HG03342 (cell line): ENCODE results near the gene CRACR2A.

Experiments used
- ATAC-seq: cut with Tn5 transposase; IDR thresholded peaks from one replicate; pipeline ENCODE4 v1.9.1; 2021; ENCODE audit warnings: mild to moderate bottlenecking, moderate library complexity; ENCODE audit not compliant: unreplicated experiment

The CRACR2A gene

DNA sequence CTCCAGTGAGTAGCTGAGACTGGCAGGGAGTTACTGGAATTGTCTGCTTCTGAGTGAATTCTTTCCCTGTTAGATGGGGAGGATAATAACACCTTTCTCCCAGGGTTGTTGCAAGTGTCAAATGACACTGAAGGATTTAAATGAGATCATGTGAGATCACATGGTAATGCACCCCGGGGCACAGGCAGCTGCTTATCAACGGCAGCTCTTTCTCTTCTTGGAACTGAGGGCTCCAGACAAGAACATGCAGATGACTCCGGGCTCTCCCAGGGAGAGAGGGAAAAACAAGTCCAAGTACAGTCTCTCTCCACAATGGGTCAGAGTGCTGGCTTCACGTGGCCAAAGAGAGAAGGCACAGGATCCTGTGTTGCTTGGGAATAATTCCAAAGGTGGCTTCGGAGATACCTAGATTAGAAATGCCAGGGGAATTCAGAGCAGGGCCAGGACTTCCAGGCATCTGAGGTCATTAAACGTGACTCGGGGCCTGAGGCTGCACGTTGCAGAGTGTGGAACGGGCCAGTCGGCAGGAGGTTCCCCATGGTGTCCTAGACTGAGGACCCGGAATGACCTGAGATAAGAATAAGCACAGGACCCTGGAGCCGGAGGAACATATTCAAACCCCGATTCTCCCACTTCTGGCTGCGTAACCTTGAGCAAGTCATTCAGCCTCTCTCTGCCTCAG, 152.7 kb downstream of the CRACR2A start:
- no peak for ATAC-seq

- ATAC-seq: no peak
Measured at GRCh38 chr12:3598896-3599860, 153.7 kb downstream of the CRACR2A start.

GRCh38 chr12:3597526-3598210, 155.2 kb downstream of the CRACR2A start:
- no peak for ATAC-seq

GRCh38 chr12:3596703-3597415, 156.1 kb downstream of the CRACR2A start:
- no peak for ATAC-seq

DNA sequence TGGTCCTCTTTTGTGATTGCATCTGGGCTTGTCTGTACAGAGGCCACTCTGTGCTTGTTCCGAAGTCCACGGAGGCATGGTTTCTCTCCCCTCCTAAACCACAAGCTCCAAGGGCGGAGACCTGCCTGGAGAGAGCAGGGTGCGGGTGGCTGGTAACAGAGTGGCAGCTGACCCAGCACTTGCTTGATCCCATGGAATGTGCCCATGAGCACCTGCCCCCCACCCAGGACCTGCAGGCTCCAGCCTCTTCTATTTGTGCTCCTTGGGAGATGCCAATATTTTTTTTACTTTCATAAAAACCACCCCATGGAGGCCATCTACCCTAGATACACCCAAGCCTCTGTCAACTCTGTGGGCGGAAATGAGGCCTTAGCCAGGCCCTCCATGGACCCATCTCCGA, 157.2 kb downstream of the CRACR2A start:
- ATAC-seq: no peak

GRCh38 chr12:3594966-3595365, 157.9 kb downstream of the CRACR2A start:
- ATAC-seq: no peak

- no peak for ATAC-seq
Measured at GRCh38 chr12:3593906-3594483, 158.9 kb downstream of the CRACR2A start.

DNA sequence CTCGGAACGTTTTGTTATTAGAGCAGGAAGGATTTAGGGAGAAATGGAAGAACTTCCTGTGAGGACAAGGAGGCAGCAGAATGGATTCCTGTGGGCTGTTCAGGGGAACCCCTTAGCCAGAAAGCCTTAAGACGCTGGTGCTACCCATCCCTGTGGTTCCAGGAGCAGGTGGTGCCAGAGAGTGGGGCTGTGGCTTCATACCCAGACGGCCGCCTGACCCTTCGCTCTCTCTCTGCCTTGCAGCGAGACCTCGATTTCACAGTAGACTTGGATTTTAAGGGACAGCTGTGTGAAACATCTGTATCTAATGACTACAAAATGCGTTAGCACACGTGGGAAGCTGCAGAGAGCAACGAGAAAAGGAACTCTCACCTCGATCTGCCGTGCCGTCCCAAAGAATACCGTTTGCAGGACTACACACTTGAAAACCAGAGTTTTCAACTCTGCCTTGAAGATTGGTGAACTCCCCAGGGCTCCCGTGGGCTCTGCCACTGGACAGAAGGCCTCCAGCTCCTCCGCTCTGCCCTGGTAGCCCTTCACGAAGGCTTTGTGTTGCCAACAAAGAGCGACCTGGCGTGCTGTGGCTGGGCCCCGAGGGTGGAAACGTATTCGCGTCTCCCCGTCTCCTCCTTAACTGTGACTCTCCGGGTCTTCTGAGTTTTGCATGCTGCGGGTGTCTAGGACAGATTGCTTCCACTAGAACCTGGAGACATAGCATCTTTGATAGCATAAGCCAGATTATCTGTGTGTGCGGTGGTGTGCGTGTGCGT, 159.9 kb downstream of the CRACR2A start:
- ATAC-seq: no peak

DNA sequence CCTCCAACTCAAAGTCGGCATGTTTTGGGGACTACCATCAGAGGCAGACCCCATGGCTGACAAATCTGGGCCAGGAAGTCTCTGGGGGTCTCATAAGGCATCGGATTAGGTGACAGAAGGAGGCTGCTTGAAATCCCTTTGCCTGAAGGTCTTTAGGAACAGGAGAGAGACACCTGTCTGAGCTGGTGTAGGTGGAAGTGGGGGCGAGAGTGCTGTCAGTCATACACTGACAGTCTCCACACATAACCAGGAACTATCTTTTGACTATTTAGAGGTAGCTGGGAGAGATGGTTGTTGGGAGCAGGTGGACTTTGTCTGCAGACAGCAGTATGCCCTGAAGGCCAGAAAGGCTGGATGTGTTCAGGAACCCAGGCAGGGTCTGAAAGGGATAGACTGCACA, 163.2 kb downstream of the CRACR2A start:
- ATAC-seq: no peak

- ATAC-seq: no peak
Measured at GRCh38 chr12:3587402-3588013, 165.4 kb downstream of the CRACR2A start.

GRCh38 chr12:3583656-3584334, 169.1 kb downstream of the CRACR2A start:
- ATAC-seq: no peak

DNA sequence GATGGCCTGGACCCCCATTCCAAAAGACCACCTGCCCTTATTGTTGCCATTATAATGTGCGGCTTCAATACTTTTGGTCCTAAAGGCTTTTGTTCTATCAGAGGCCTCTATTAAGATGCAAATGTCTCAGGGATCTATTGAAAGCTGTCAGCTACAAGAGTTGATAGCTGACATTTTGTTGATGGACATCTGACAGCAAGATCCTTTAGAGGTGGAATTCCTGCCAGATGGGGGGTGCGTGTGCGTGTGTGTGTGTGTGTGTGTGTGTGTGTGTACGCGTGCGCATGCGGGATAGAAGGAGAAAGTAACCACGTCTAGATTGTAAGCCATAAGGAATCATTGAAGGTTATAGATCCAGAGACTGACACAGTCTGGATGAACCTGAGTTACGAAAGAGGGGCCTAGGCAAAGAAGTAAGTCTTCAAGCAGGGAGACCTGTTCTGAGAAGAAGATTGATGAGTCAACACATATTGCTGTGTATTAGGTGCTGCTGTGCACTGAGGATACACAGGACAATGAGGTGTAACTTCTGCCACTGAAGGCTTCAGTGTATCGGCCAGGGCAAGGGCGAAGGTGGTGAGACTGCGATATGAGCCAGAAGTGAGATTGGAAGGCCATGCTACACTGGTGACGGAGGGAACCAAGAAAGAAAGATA, 172.7 kb downstream of the CRACR2A start:
- no peak for ATAC-seq

GRCh38 chr12:3579446-3580093, 173.3 kb downstream of the CRACR2A start:
- ATAC-seq: no peak

DNA sequence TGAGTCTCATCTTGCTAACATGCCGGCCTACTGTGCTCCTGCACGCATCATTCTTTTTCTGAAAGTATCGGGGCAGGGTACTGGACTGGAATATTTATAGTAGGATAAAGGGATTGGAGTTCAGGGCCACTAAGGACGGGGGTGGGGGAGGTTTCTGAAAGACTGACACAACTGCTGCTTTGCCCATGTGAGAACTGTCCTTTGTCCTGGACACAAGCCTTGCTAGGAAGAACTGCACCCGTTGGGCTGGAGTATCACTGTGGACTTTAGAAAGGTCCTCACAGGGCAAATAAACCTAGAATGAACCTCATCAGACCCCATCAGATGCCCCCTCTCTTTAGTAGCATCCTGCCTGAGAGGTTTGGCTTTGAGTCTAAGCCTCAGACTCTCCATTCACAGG, 174.4 kb downstream of the CRACR2A start:
- no peak for ATAC-seq

- no peak for ATAC-seq
Measured at GRCh38 chr12:3576891-3577290, 176.0 kb downstream of the CRACR2A start.

GRCh38 chr12:3574986-3575385, 177.9 kb downstream of the CRACR2A start:
- no peak for ATAC-seq

GRCh38 chr12:3572560-3572959, 180.3 kb downstream of the CRACR2A start:
- ATAC-seq: no peak

- no peak for ATAC-seq
Measured at GRCh38 chr12:3571724-3572123, 181.2 kb downstream of the CRACR2A start.
